Measurements from ENCODE around the gene IL16.

DNA sequence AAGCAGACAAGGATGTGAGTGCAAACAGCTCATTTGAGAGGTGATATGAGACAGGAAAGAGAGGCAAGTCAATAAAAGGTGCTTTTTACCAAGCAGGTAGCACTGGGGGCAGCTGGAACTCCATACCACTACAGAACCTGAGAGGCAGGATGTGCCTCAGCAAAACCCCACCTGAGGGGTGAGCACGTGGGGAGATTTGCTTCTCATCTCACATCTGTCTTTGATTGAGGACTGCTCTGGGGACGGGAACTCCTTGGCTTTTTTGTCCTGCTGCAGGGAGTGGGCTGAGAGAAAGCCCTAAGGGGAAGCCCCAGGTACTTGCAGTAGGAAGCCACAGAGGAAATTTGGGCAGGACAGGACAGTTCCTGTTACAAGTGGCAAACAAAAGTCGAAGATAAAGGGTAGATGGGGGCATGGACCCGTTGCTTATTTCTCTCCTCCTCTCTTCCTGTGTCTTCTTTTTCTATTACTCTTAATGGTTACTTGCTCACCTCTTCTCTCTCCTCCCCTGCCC lies 35.5 kb upstream of the IL16 start:
- TF ChIP-seq, protein P1, sequence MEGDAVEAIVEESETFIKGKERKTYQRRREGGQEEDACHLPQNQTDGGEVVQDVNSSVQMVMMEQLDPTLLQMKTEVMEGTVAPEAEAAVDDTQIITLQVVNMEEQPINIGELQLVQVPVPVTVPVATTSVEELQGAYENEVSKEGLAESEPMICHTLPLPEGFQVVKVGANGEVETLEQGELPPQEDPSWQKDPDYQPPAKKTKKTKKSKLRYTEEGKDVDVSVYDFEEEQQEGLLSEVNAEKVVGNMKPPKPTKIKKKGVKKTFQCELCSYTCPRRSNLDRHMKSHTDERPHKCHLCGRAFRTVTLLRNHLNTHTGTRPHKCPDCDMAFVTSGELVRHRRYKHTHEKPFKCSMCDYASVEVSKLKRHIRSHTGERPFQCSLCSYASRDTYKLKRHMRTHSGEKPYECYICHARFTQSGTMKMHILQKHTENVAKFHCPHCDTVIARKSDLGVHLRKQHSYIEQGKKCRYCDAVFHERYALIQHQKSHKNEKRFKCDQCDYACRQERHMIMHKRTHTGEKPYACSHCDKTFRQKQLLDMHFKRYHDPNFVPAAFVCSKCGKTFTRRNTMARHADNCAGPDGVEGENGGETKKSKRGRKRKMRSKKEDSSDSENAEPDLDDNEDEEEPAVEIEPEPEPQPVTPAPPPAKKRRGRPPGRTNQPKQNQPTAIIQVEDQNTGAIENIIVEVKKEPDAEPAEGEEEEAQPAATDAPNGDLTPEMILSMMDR (IDR thresholded peaks at IDR 0.05; ENCODE audit: borderline replicate concordance, extremely low read depth, low read length, poor library complexity, severe bottlenecking), result no peak
- TF ChIP-seq EZH2 (IDR thresholded peaks at IDR 0.05; ENCODE audit: borderline replicate concordance, low read depth, low read length, severe bottlenecking), result no peak

Data from DND-41 (cell line).